Measurements from ENCODE around the gene SSR2.

SSR2 gene

DNA sequence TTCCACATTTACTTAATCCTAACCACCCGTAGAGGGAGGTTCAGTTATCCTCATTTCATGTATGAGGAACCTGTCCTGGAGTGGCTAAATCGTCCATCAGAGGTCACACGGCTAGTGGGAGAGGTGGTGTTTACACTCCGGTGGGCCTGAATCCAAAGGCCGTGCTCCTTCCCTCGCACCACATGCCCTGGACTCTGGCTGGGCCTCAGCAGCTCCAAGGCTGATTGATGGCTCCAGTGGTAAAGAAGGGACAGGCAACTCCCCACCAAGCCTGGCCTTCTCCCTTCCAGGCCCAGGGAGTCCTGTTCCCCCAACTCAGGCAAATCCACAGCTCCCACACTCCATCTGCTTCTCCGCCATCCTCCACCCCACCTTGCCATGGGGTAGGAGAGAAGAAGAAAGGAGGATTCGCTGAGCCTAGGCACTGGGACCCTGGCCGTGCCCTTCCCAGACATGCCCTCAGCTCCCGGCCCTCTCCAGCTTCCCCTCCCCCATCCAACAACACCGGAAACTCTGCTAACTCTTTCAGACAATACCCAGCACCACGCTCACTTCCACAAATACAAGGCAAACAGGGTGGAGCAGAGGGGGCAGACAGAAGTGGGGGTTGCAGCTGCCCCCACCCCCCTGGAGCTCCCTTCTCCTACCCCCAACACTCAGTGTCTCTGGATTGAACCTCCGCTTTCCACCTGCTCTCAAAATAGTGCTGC is 53.3 kb downstream of the SSR2 start:
- Histone ChIP-seq H3K27ac (ENCODE audit: low read depth, low read length) (peak overlapping the region; percentile 81), H3K4me3 (ENCODE audit: low read depth in 1 of 5, low read length in 5 of 5) (peak overlapping the region in 4 of 5 donors; percentile 27 to 31 (median 31)), H3K27me3 (ENCODE audit: control insufficient read depth in 5 of 5, insufficient read depth in 4 of 5, low read length in 5 of 5) (no peaks in the 10 kb centered on the region), H3K4me1 (ENCODE audit: control insufficient read depth in 5 of 5, insufficient read depth in 5 of 5, low read length in 5 of 5) (peaks cover 31 to 81% (median 69%) of the 10 kb centered on the region in 5 donors), H3K36me3 (ENCODE audit: control insufficient read depth in 5 of 5, insufficient read depth in 5 of 5, low read length in 5 of 5) (peaks cover 3 to 73% (median 64%) of the 10 kb centered on the region in 5 donors), H3K9ac (ENCODE audit: low read length in 5 of 5) (peak overlapping the region in 3 of 5 donors; percentile 45 to 56 (median 56)), H3K9me3 (ENCODE audit: control insufficient read depth in 5 of 5, low read length in 5 of 5) (no peaks in the 10 kb centered on the region)

DNA sequence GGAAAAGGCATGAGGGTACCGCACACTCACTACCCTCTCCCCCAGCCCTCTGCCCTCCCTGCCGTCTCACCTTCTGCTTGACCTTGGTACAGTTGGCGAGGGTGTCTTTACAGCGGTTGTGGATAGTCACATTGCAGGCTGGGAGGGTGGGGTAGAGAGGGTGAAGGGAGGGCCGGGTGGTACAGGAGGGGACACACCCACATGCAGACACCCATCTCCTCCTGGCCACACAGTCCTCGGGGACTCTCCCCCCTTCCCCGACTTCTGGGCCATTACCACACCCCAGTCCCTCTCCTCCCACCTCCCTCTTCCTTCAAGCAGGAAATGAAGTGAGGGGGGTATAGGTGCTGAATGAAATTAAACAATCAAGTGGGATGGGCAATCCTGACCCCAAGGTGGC is 54.0 kb downstream of the SSR2 start:
- Histone ChIP-seq H3K27ac (ENCODE audit: low read depth, low read length) (peak overlapping the region; percentile 81), H3K36me3 (ENCODE audit: control insufficient read depth in 5 of 5, insufficient read depth in 5 of 5, low read length in 5 of 5) (peaks cover 3 to 76% (median 68%) of the 10 kb centered on the region in 5 donors), H3K9ac (ENCODE audit: low read length in 5 of 5) (peak overlapping the region in 3 of 5 donors; percentile 45 to 56 (median 56)), H3K9me3 (ENCODE audit: control insufficient read depth in 5 of 5, low read length in 5 of 5) (no peaks in the 10 kb centered on the region), H3K27me3 (ENCODE audit: control insufficient read depth in 5 of 5, insufficient read depth in 4 of 5, low read length in 5 of 5) (no peaks in the 10 kb centered on the region), H3K4me3 (ENCODE audit: low read depth in 1 of 5, low read length in 5 of 5) (peak overlapping the region in 1 of 5 donors; percentile 31), H3K4me1 (ENCODE audit: control insufficient read depth in 5 of 5, insufficient read depth in 5 of 5, low read length in 5 of 5) (peaks cover 34 to 81% (median 69%) of the 10 kb centered on the region in 5 donors)

DNA sequence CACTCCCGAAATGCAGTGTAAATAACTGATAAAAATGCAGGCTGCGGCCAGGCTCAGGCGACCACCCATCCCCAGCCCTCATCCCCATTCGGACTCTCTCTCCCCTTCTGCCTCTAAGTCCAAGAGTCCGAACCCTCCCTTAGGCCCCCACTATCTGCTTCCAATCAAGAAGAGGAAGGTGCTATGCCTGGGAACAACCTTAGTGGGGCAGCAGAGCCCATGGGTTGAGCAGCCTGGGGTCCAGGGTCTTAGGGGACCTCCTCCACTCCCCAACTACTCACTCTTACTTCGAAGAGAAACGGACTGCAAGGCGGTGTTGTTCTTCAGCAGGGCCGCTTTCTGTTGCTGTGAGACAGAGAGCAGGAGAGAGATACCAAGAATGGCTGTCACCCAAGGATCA is 54.6 kb downstream of the SSR2 start:
- H3K9ac ChIP-seq (ENCODE audit: low read length in 5 of 5), result no peak overlapping the region
- H3K27me3 ChIP-seq (ENCODE audit: control insufficient read depth in 5 of 5, insufficient read depth in 4 of 5, low read length in 5 of 5), result no peaks in the 10 kb centered on the region
- H3K9me3 ChIP-seq (ENCODE audit: control insufficient read depth in 5 of 5, low read length in 5 of 5), result no peaks in the 10 kb centered on the region
- H3K4me1 ChIP-seq (ENCODE audit: control insufficient read depth in 5 of 5, insufficient read depth in 5 of 5, low read length in 5 of 5), result peaks cover 34 to 79% (median 67%) of the 10 kb centered on the region in 5 donors
- H3K27ac ChIP-seq (ENCODE audit: low read depth, low read length), result peak overlapping the region; percentile 81
- H3K36me3 ChIP-seq (ENCODE audit: control insufficient read depth in 5 of 5, insufficient read depth in 5 of 5, low read length in 5 of 5), result peaks cover 3 to 80% (median 75%) of the 10 kb centered on the region in 5 donors
- no peak overlapping the region for H3K4me3 ChIP-seq (ENCODE audit: low read depth in 1 of 5, low read length in 5 of 5)

DNA sequence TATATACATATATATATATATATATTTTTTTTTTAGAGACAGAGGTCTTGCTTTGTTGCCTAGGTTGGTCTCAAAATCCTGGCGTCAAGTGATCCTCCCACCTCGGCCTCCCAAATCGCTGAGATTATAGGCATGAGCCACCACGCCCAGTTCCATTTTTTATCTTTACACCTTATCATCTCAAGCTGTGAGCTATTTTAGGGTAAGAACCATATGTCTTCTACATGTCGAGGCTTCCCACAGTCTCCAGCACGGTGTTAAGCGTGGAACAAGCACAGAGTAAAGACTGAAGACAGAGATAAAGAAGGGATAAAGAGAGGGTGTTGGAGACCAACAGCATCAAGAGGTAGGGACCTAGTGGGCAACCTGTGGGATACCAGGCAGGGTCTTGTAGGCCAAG is 56.6 kb downstream of the SSR2 start:
- Histone ChIP-seq H3K36me3 (ENCODE audit: control insufficient read depth in 5 of 5, insufficient read depth in 5 of 5, low read length in 5 of 5) (peaks cover 3 to 91% (median 85%) of the 10 kb centered on the region in 5 donors), H3K27ac (ENCODE audit: low read depth, low read length) (no peak overlapping the region), H3K9ac (ENCODE audit: low read length in 5 of 5) (no peak overlapping the region), H3K9me3 (ENCODE audit: control insufficient read depth in 5 of 5, low read length in 5 of 5) (no peaks in the 10 kb centered on the region), H3K27me3 (ENCODE audit: control insufficient read depth in 5 of 5, insufficient read depth in 4 of 5, low read length in 5 of 5) (no peaks in the 10 kb centered on the region), H3K4me3 (ENCODE audit: low read depth in 1 of 5, low read length in 5 of 5) (no peak overlapping the region), H3K4me1 (ENCODE audit: control insufficient read depth in 5 of 5, insufficient read depth in 5 of 5, low read length in 5 of 5) (peaks cover 21 to 64% (median 49%) of the 10 kb centered on the region in 5 donors)

DNA sequence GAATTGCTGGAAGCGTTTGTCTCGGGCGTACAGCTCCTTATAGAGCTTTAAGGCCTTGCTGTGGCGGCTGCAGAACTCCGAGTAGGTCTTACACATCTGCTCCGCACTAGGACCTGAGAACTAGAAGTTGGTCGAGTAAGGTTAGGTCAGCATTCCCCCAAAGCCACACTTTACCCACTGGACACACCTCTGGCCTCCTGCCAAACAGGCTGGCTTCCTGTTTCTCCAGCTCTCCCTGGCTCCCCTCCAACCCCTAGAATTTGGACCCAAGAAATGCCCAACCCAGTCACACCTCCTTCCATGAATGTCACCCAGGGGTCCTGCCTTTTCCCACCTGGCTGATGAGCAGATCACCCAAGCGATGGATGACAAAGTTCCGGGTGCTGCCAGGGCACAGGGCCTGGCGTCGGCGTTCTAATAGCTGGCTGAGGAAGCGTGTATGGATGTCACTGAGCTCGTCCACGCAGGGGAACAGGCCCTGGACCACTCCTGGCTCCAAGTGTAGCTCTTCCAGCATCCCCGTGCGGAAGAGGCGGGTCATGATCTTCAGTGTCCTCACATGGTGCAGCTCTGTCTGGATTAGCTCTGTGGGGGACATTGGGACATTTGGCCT is 58.0 kb downstream of the SSR2 start:
- peaks cover 8 to 90% (median 86%) of the 10 kb centered on the region in 5 donors for H3K36me3 ChIP-seq (ENCODE audit: control insufficient read depth in 5 of 5, insufficient read depth in 5 of 5, low read length in 5 of 5)

DNA sequence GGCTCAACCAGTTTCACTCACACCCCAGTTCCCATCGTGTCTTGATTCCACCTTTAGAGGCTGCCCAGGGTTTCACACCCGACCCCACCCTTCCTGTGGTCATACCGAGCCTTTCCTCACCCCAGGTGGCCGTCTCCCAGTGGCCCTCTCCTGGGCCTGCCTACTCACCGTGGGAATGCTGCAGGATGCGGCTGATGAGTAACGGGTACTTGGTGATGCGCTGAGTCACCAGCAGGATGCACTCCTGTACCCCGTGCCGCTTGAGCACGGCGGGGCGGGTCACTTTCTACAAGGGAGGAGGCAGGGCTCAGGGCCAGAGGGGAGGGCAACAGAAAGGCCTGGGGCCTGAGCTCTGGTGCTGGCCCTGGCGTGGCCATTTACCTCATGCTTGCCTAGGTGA is 58.8 kb downstream of the SSR2 start:
- Histone ChIP-seq H3K36me3 (ENCODE audit: control insufficient read depth in 5 of 5, insufficient read depth in 5 of 5, low read length in 5 of 5) (peaks cover 14 to 90% (median 86%) of the 10 kb centered on the region in 5 donors), H3K9ac (ENCODE audit: low read length in 5 of 5) (peak overlapping the region in 2 of 5 donors; percentile 16 to 35), H3K27ac (ENCODE audit: low read depth, low read length) (peak overlapping the region; percentile 69), H3K27me3 (ENCODE audit: control insufficient read depth in 5 of 5, insufficient read depth in 4 of 5, low read length in 5 of 5) (no peaks in the 10 kb centered on the region), H3K4me1 (ENCODE audit: control insufficient read depth in 5 of 5, insufficient read depth in 5 of 5, low read length in 5 of 5) (peaks cover 8 to 41% (median 27%) of the 10 kb centered on the region in 5 donors), H3K4me3 (ENCODE audit: low read depth in 1 of 5, low read length in 5 of 5) (no peak overlapping the region), H3K9me3 (ENCODE audit: control insufficient read depth in 5 of 5, low read length in 5 of 5) (no peaks in the 10 kb centered on the region)

More for the DNA sequence above, 58.0 kb downstream of the SSR2 start:
- H3K9me3 ChIP-seq (ENCODE audit: control insufficient read depth in 5 of 5, low read length in 5 of 5), result no peaks in the 10 kb centered on the region
- H3K27me3 ChIP-seq (ENCODE audit: control insufficient read depth in 5 of 5, insufficient read depth in 4 of 5, low read length in 5 of 5), result no peaks in the 10 kb centered on the region
- H3K4me3 ChIP-seq (ENCODE audit: low read depth in 1 of 5, low read length in 5 of 5), result no peak overlapping the region
- no peak overlapping the region for H3K9ac ChIP-seq (ENCODE audit: low read length in 5 of 5)
- peak overlapping the region; percentile 69 for H3K27ac ChIP-seq (ENCODE audit: low read depth, low read length)
- peaks cover 13 to 49% (median 34%) of the 10 kb centered on the region in 5 donors for H3K4me1 ChIP-seq (ENCODE audit: control insufficient read depth in 5 of 5, insufficient read depth in 5 of 5, low read length in 5 of 5)

DNA sequence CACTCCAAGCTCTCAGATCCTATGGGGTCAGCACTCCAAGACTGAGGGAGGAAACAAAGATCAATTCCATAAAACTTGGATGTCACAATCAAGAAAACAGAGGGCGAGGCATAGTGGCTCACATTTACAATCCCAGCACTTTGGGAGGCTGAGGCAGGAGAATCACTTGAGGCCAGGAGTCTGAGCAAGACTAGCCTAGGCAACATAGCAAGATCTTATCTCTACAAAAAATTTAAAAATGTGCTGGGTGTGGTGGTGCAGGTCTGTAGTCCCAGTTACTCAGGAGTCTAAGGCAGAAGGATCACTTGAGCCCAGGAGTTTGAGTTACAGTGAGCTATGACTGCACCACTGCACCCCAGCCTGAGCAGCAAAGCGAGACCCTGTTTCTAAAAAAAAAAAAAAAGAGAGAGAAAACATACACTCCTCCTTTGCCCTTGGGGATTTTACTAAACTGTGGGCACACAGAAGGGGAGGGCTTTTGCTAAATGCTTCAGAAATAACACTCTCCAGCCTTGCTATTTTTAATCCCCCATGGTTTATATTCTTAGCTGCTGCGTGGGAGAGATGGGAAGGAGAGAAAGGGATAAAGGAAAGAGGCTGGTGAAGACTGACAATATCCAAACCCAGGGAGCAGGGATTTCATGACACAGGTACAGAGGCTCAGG is 60.5 kb downstream of the SSR2 start:
- Histone ChIP-seq H3K4me3 (ENCODE audit: low read depth in 1 of 5, low read length in 5 of 5) (no peak overlapping the region), H3K27me3 (ENCODE audit: control insufficient read depth in 5 of 5, insufficient read depth in 4 of 5, low read length in 5 of 5) (no peaks in the 10 kb centered on the region), H3K36me3 (ENCODE audit: control insufficient read depth in 5 of 5, insufficient read depth in 5 of 5, low read length in 5 of 5) (peaks cover 14 to 89% (median 84%) of the 10 kb centered on the region in 5 donors), H3K27ac (ENCODE audit: low read depth, low read length) (no peak overlapping the region), H3K9ac (ENCODE audit: low read length in 5 of 5) (no peak overlapping the region), H3K4me1 (ENCODE audit: control insufficient read depth in 5 of 5, insufficient read depth in 5 of 5, low read length in 5 of 5) (peaks cover 6 to 26% (median 18%) of the 10 kb centered on the region in 5 donors), H3K9me3 (ENCODE audit: control insufficient read depth in 5 of 5, low read length in 5 of 5) (no peaks in the 10 kb centered on the region)

Data from subcutaneous abdominal adipose tissue (tissue), 5 donors.